ENCODE results near the gene DNAJC28. TPM values are rescaled to one million over a fixed set of nuclear protein-coding genes. Genes with fewer than 3 reads are reported as not detected.

The DNAJC28 gene
- total and polyA plus RNA-seq, 2 experiments from 2014 or later, result 5.0 to 6.6 TPM

DNA sequence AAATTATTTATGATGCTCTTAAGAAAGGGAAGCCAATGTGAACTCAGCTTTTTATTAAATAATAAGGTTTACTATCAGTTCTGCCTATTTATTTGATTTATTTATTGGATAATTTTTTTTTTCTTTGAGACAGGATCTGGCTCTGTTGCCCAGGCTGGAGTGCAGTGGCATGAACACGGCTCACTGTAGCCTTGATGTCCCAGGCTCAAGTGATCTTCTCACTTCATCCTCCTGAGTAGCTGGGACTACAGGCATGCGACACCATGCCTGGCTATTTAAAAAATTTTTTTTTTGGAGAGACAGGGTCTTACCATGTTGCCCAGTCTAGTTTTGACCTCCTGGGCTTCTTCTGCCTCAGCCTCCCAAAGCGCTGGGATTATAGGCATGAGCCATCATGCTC, 21.0 kb upstream of the DNAJC28 start (continued):
- TF ChIP-seq ZNF462 (CRISPR knock-in tag; IDR thresholded peaks at IDR 0.05) (no peak), ETS1 (IDR thresholded peaks at IDR 0.05) (no peak)

DNA sequence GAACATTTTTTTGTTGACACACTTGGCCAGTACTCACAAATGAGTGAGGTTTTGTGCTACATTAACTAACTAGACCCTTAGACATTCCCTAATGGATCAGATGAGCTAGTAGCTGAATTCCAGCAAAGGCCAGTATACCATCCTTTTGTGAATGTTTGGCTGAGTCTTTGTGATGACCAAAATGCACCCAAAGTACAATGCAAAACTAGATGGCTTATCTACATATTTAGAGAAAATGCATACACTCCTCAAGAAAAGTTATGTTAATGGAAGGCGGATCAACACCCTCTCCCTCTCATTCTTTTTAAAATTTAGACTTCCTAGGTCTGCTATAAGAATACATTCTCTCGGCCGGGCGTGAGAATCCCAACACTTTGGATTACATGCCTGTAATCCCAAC, 20.1 kb upstream of the DNAJC28 start:
- Mint-ChIP-seq H3K27me3 (ENCODE audit: insufficient read depth, low read depth, poor library complexity) (peaks cover 2% of the 10 kb centered on the region), H3K27ac (no peak overlapping the region), H3K4me3 (no peak overlapping the region), H3K4me1 (no peaks in the 10 kb centered on the region), H3K9me3 (no peaks in the 10 kb centered on the region; the same call in 1 of the 3 replicates), H3K36me3 (ENCODE audit: low read depth) (peaks cover 94% of the 10 kb centered on the region)
- H3K4me2 ChIP-seq, result no peak overlapping the region
- no peaks in the 10 kb centered on the region for H3K9me2 ChIP-seq (ENCODE audit: insufficient read depth)
- no peaks in the 10 kb centered on the region for H3K4me1 ChIP-seq (ENCODE audit: insufficient read depth)
- H4K20me1 ChIP-seq (replicated peaks; ENCODE audit: insufficient read depth), result peaks cover 10% of the 10 kb centered on the region; the same call in 1 of the 2 replicates
- no peak overlapping the region for H2AFZ ChIP-seq
- H3K27ac ChIP-seq (ENCODE audit: low read depth), result no peak overlapping the region
- H3K27me3 ChIP-seq (ENCODE audit: insufficient read depth), result no peaks in the 10 kb centered on the region
- no peak for TF ChIP-seq STAT1 (IDR thresholded peaks at IDR 0.05; ENCODE audit: unreplicated experiment)
- TF ChIP-seq ZNF331 (CRISPR knock-in tag; IDR thresholded peaks at IDR 0.05; ENCODE audit: low read depth), result no peak
- TF ChIP-seq ETS1 (IDR thresholded peaks at IDR 0.05), result no peak
- no peak for TF ChIP-seq NANOG (IDR thresholded peaks at IDR 0.05; ENCODE audit: borderline replicate concordance)
- TF ChIP-seq POLR2AphosphoS5 (IDR thresholded peaks at IDR 0.05; ENCODE audit: low read depth), result no peak
- no peak for TF ChIP-seq ZNF114 (CRISPR knock-in tag; IDR thresholded peaks at IDR 0.05)
- no peak for TF ChIP-seq EZH2phosphoT487 (IDR thresholded peaks at IDR 0.05; ENCODE audit: unreplicated experiment)
- TF ChIP-seq CTCF (conservative IDR thresholded peaks at IDR 0.05; ENCODE audit: low read depth in 2 of 2), result no peak
- TF ChIP-seq JUNB (IDR thresholded peaks at IDR 0.05; ENCODE audit: unreplicated experiment), result no peak
- no peak for TF ChIP-seq REST (IDR thresholded peaks at IDR 0.05; ENCODE audit: unreplicated experiment)
- ATAC-seq (no peak), DNase-seq (ENCODE audit: low spot score) (no peak)
- no peak overlapping the region for H3K4me3 ChIP-seq
- peaks cover 94% of the 10 kb centered on the region for H3K36me3 ChIP-seq (ENCODE audit: insufficient read depth)
- peaks cover 16% of the 10 kb centered on the region for H3F3A ChIP-seq (replicated peaks; ENCODE audit: low read depth)
- no peaks in the 10 kb centered on the region for H3K79me2 ChIP-seq (replicated peaks; ENCODE audit: insufficient read depth)
